ENCODE results near the gene EFCAB8.
A peak's percentile ranks its signal among the peaks of the same experiment; 100 is the strongest.

EFCAB8 gene

DNA sequence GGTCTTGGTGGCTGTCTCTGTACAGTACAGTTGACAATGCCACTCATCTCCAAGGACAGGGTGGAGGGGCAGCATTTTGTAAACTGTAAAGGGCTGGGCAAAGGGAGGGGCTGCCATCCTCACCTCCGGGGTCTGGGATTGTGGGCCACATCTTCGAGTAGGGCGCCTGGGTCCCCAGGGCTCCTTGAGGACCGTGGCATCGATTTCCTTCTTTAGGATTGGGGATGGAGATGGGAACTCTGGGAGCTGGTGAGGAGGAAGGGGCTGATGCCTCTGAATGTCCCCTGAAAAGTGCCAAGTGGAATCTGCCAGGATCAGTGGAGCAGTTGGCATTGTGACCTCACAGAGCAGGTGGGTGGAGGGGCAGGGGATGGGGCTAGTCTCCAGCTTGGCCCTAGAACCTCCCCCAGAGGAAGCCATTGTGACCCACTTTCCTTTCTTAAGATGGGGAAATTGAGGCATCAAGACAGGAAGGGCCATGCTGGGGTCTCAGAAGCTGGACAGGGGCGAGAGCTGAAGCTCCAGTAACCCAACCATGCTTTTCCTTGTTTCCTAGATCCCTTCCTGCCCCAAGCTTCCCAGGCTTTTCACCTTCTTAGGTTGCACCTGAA, 145.5 kb downstream of the EFCAB8 start, which contains the start of gene SUN5:
SUN5 (minus strand) TSS at position 293 of the 611 bp plus-strand sequence; CDS start at position 200, 93 bp downstream.
- in situ Hi-C loops (cut with HindIII; ENCODE audit: low pct_ligation_motif_present, low sequenced_read_pairs): no loop called here

DNA sequence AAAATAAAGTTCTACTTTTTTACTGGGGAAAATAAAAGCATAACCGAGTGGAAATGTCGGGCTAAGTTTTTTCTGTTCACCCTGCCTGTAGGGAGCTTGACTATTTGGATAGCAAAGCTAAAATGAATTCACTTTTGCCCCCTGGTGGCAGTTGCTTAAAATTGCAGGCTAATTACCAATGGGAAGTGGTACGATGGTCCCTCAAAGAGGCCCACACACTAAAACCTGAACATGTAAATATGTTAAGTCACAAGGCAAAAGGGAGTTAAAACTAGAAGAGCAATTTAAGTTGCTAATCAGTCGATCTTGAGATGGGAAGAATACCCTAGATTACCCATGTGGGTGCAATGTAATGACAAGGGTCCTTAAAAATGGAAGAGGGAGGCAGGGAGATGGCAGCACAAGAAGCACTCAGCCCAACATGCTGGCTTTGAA, 146.4 kb downstream of the EFCAB8 start:
- in situ Hi-C loops (cut with HindIII; ENCODE audit: low pct_ligation_motif_present, low sequenced_read_pairs): no loop called here
- TF ChIP-seq, protein P1, sequence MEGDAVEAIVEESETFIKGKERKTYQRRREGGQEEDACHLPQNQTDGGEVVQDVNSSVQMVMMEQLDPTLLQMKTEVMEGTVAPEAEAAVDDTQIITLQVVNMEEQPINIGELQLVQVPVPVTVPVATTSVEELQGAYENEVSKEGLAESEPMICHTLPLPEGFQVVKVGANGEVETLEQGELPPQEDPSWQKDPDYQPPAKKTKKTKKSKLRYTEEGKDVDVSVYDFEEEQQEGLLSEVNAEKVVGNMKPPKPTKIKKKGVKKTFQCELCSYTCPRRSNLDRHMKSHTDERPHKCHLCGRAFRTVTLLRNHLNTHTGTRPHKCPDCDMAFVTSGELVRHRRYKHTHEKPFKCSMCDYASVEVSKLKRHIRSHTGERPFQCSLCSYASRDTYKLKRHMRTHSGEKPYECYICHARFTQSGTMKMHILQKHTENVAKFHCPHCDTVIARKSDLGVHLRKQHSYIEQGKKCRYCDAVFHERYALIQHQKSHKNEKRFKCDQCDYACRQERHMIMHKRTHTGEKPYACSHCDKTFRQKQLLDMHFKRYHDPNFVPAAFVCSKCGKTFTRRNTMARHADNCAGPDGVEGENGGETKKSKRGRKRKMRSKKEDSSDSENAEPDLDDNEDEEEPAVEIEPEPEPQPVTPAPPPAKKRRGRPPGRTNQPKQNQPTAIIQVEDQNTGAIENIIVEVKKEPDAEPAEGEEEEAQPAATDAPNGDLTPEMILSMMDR (IDR thresholded peaks at IDR 0.05; ENCODE audit: low read depth, low read length, missing control alignments): peak; percentile 58
- no peak overlapping the region for H3K27ac ChIP-seq
- no peaks in the 10 kb centered on the region for H3K27me3 ChIP-seq (replicated peaks)
- H3K4me3 ChIP-seq (ENCODE audit: low read depth, low read length): no peak overlapping the region
- DNase-seq: peak; percentile 2
- H3K36me3 ChIP-seq (replicated peaks): no peaks in the 10 kb centered on the region

More for the DNA sequence above, 145.5 kb downstream of the EFCAB8 start, which contains the start of gene SUN5:
- no peak for DNase-seq
- TF ChIP-seq, protein P1 (IDR thresholded peaks at IDR 0.05; ENCODE audit: low read depth, low read length, missing control alignments): no peak
- no peak within 1 kb of the TSS for H3K27ac ChIP-seq
- H3K4me3 ChIP-seq (ENCODE audit: low read depth, low read length): no peak within 1 kb of the TSS
- H3K36me3 ChIP-seq (replicated peaks): no peaks in the 10 kb centered on the region
- no peaks in the 10 kb centered on the region for H3K27me3 ChIP-seq (replicated peaks)

DNA sequence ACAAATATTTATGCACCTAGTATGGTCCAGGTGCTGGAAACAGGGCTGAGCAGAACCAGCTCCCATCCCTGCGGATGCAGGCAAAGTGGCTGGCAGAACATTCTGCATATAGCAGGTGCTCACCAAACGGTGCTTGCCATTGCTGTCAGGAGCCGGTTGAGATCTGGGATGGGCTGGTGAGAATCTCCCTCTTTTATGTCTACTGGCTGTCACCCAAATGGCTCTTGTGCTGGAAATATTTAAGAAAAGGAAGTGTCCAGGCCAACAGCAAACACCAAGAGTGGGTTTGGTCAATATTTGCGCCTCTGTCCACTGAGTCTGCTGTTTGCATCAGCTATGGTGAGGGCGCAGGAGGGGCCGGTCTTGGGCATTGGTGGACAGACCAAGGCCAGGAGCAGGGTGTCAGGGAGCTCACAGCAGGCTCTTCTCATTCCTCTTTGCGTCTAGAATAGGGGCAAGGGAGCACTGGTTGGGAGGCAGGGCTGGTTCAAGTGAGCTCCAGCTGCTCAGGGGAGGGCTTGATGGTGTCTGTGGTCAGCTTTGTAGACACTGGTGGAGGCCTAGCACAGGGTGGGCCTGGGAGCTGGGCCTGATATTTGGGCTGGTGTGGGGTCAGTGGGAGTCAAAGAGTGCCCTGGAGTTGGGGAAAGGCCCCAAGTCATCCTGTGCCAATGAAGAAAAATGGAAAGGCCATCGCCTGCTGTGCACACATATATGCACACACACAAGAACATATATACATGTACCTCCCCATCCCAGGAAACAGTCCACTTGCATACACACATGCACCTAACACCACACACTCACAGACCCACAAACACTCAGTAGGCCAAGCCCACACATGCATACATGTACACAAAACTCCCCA, 147.4 kb downstream of the EFCAB8 start:
- DNase-seq: no peak
- in situ Hi-C loops (cut with HindIII; ENCODE audit: low pct_ligation_motif_present, low sequenced_read_pairs): no loop called here
- no peak overlapping the region for H3K27ac ChIP-seq
- H3K4me3 ChIP-seq (ENCODE audit: low read depth, low read length): no peak overlapping the region
- H3K36me3 ChIP-seq (replicated peaks): no peaks in the 10 kb centered on the region
- H3K27me3 ChIP-seq (replicated peaks): no peaks in the 10 kb centered on the region
- TF ChIP-seq, protein P1 (IDR thresholded peaks at IDR 0.05; ENCODE audit: low read depth, low read length, missing control alignments): no peak

DNA sequence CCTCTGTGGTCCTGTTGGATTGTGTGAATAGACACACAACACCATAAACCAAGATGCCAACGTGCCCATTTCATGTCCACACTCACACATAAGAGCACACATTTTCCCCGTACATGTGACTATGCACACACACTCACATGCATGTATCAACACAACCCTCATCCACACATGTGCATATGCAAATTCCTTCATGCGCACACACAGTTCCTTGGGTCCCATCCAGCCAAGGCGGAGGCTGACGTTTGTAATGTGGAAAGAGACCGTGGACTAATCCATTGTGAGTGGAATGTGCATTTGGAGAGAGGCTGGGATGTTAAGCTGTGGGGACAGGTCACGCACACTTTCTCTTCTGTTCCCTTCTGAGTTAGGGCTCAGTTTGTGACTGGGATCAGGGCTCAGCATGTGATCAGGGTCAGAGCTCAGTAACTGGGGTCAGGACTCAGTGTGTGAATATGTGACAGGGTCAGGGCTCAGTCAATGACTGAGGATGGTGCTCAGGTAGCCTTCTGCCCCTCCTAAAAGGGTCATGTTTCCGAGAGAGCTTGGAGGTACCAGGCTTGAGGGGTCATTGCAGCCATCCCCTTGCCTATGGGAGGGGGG, 148.2 kb downstream of the EFCAB8 start:
- no peaks in the 10 kb centered on the region for H3K27me3 ChIP-seq (replicated peaks)
- in situ Hi-C loops (cut with HindIII; ENCODE audit: low pct_ligation_motif_present, low sequenced_read_pairs): no loop called here
- TF ChIP-seq, protein P1 (IDR thresholded peaks at IDR 0.05; ENCODE audit: low read depth, low read length, missing control alignments): no peak

DNA sequence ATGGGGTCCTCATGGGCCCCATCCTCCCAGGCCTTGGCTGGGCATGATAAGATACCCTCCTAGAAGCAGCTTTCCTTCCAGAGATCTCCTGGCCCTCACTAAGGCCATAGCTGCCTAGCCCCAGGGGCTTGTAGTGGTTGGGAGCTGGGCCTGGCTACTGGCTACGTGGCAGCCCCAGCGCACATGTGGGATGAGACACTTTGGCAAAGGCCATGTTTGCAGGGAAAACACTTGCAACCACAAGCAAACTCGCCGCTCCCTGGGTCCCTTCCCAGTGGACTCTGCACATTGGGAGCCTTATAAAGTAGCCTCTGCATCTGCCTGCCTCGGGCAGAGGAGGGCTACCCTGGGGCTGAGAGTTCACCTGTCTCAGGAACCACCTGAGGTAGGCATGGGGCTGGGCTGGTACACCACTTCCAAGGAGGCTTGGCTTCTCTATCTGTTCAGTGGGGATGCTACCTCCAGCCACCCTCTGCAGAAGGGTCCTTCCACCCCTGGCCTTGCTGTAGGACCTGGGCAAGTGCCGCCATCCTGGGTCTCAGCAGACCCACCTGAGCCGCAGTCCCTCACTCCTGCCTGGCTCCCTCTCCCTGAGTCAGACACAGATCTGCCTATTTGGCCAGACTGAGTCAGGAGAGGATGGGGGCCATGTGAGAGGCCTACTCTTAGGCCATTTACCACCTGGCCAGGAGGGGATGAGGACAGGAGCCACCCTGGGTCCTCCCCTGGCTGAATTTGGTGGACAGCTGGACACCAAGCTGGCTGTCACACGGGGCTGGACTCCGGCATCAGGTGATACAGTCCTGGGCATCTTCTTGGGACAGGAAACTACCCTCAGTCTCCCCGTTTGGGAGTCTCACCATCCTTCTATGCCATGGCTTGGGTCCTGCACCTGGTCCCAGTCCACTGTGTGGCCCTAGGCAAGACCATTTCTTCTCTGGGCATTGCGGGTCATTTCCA, 148.9 kb downstream of the EFCAB8 start, which contains the start of gene BPIFB2:
BPIFB2 (plus strand) TSS at position 329 of the 960 bp plus-strand sequence. CDS start 871 bp downstream, outside the sequence.
- Histone ChIP-seq H3K27ac (no peak within 1 kb of the TSS), H3K4me3 (ENCODE audit: low read depth, low read length) (no peak within 1 kb of the TSS), H3K36me3 (replicated peaks) (no peaks in the 10 kb centered on the region), H3K27me3 (replicated peaks) (no peaks in the 10 kb centered on the region)
- in situ Hi-C loops (cut with HindIII; ENCODE audit: low pct_ligation_motif_present, low sequenced_read_pairs): no loop called here
- DNase-seq: no peak
- TF ChIP-seq, protein P1 (IDR thresholded peaks at IDR 0.05; ENCODE audit: low read depth, low read length, missing control alignments): no peak

More for the DNA sequence above, 148.2 kb downstream of the EFCAB8 start:
- H3K27ac ChIP-seq: no peak overlapping the region
- no peak for DNase-seq
- H3K36me3 ChIP-seq (replicated peaks): no peaks in the 10 kb centered on the region
- H3K4me3 ChIP-seq (ENCODE audit: low read depth, low read length): no peak overlapping the region
